Measurements from ENCODE around the gene NEK11.
A peak's percentile ranks its signal among the peaks of the same experiment; 100 is the strongest.
"Not testable (repeated sequence)": the region's sequence is repeated elsewhere in the genome, so short reads cannot be mapped to it uniquely, and the experiment has no call there.

Gene NEK11

GRCh38 chr3:131299836-131300235 lies 273.2 kb downstream of the NEK11 start:
- no peak for TF ChIP-seq POLR2A (IDR thresholded peaks at IDR 0.05; ENCODE audit: low read depth, low read length)
- FAIRE-seq (no peak), DNase-seq (ENCODE audit: insufficient read length, low spot score) (no peak)

- DNase-seq (ENCODE audit: insufficient read length, low spot score) (no peak), FAIRE-seq (no peak)
- no peak for TF ChIP-seq POLR2A (IDR thresholded peaks at IDR 0.05; ENCODE audit: low read depth, low read length)
These were observed 277.2 kb downstream of the NEK11 start for GRCh38 chr3:131303848-131304247.

- DNase-seq (ENCODE audit: insufficient read length, low spot score) = no peak
- TF ChIP-seq POLR2A (IDR thresholded peaks at IDR 0.05; ENCODE audit: low read depth, low read length) = no peak
- FAIRE-seq = no peak
These were observed 278.2 kb downstream of the NEK11 start for GRCh38 chr3:131304890-131305289.

GRCh38 chr3:131306242-131306641 lies 279.6 kb downstream of the NEK11 start:
- TF ChIP-seq POLR2A (IDR thresholded peaks at IDR 0.05; ENCODE audit: low read depth, low read length) = no peak
- DNase-seq (ENCODE audit: insufficient read length, low spot score) (no peak), FAIRE-seq (no peak)

GRCh38 chr3:131314318-131314717 lies 287.6 kb downstream of the NEK11 start:
- no peak for FAIRE-seq
- no peak for TF ChIP-seq POLR2A (IDR thresholded peaks at IDR 0.05; ENCODE audit: low read depth, low read length)
- no peak for DNase-seq (ENCODE audit: insufficient read length, low spot score)

GRCh38 chr3:131315162-131315561 lies 288.5 kb downstream of the NEK11 start:
- TF ChIP-seq POLR2A (IDR thresholded peaks at IDR 0.05; ENCODE audit: low read depth, low read length) = no peak
- DNase-seq (ENCODE audit: insufficient read length, low spot score) (no peak), FAIRE-seq (no peak)

GRCh38 chr3:131317667-131318066 lies 291.0 kb downstream of the NEK11 start:
- DNase-seq (ENCODE audit: insufficient read length, low spot score) (no peak), FAIRE-seq (no peak)
- TF ChIP-seq POLR2A (IDR thresholded peaks at IDR 0.05; ENCODE audit: low read depth, low read length) = no peak

- FAIRE-seq (no peak), DNase-seq (ENCODE audit: insufficient read length, low spot score) (no peak)
- no peak for TF ChIP-seq POLR2A (IDR thresholded peaks at IDR 0.05; ENCODE audit: low read depth, low read length)
These were observed 296.3 kb downstream of the NEK11 start for GRCh38 chr3:131323014-131323413.

- FAIRE-seq (no peak), DNase-seq (ENCODE audit: insufficient read length, low spot score) (no peak)
- TF ChIP-seq POLR2A (IDR thresholded peaks at IDR 0.05; ENCODE audit: low read depth, low read length) = no peak
These were observed 297.1 kb downstream of the NEK11 start for GRCh38 chr3:131323792-131324191.

- no peak for FAIRE-seq
- DNase-seq (ENCODE audit: insufficient read length, low spot score) = no peak
- no peak for TF ChIP-seq POLR2A (IDR thresholded peaks at IDR 0.05; ENCODE audit: low read depth, low read length)
These were observed 298.2 kb downstream of the NEK11 start for GRCh38 chr3:131324923-131325322.

GRCh38 chr3:131326307-131326706 lies 299.6 kb downstream of the NEK11 start:
- FAIRE-seq (peak; percentile 78), DNase-seq (ENCODE audit: insufficient read length, low spot score) (peak; percentile 19)
- TF ChIP-seq POLR2A (IDR thresholded peaks at IDR 0.05; ENCODE audit: low read depth, low read length) = no peak

- DNase-seq (ENCODE audit: insufficient read length, low spot score) (no peak), FAIRE-seq (no peak)
- no peak for TF ChIP-seq POLR2A (IDR thresholded peaks at IDR 0.05; ENCODE audit: low read depth, low read length)
These were observed 302.0 kb downstream of the NEK11 start for GRCh38 chr3:131328721-131329120.

- FAIRE-seq (no peak), DNase-seq (ENCODE audit: insufficient read length, low spot score) (no peak)
- no peak for TF ChIP-seq POLR2A (IDR thresholded peaks at IDR 0.05; ENCODE audit: low read depth, low read length)
These were observed 303.1 kb downstream of the NEK11 start for GRCh38 chr3:131329774-131330173.

- FAIRE-seq; DNase-seq (ENCODE audit: insufficient read length, low spot score): not testable (repeated sequence)
These were observed 304.9 kb downstream of the NEK11 start for GRCh38 chr3:131331456-131332085.

GRCh38 chr3:131338948-131339640 lies 312.4 kb downstream of the NEK11 start:
- FAIRE-seq (no peak), DNase-seq (ENCODE audit: insufficient read length, low spot score) (no peak)
- TF ChIP-seq POLR2A (IDR thresholded peaks at IDR 0.05; ENCODE audit: low read depth, low read length) = no peak
